WTC11 (cell line): ENCODE measurements around the gene CXXC1. TPM values are rescaled to one million over a fixed set of nuclear protein-coding genes. Genes with fewer than 3 reads are reported as not detected.
A peak's percentile ranks its signal among the peaks of the same experiment; 100 is the strongest.

Experiments used
- EMX1 ChIP-seq: fragments of 250-450 bp; sonication (Bioruptor Pico); IDR thresholded peaks from 2 replicates; pipeline ENCODE4 v1.8.0; 2021; ENCODE audit warnings: mild to moderate bottlenecking
- IRF2 ChIP-seq: sonication (generic); formaldehyde crosslinking; IDR thresholded peaks from 2 replicates; pipeline ENCODE4 v1.8.0; 2022; ENCODE audit warnings: low read depth, missing genetic modification reagents, borderline replicate concordance
- NFATC4 ChIP-seq: fragments of 250-450 bp; sonication (Bioruptor Pico); IDR thresholded peaks from 2 replicates; pipeline ENCODE4 v1.9.0; 2021; ENCODE audit warnings: mild to moderate bottlenecking
- NFE2L1 ChIP-seq: sonication (generic); formaldehyde crosslinking; IDR thresholded peaks from 2 replicates; pipeline ENCODE4 v1.8.1; 2023; ENCODE audit warnings: missing genetic modification reagents
- NFYB ChIP-seq: sonication (generic); formaldehyde crosslinking; conservative IDR thresholded peaks from 2 replicates; pipeline ENCODE4 v1.8.0; 2022; ENCODE audit warnings: low read depth, missing genetic modification reagents
- OVOL2 ChIP-seq: fragments of 250-450 bp; sonication (Bioruptor Pico); IDR thresholded peaks from 2 replicates; pipeline ENCODE4 v1.9.0; 2021; ENCODE audit warnings: mild to moderate bottlenecking, borderline replicate concordance
- TCF7 ChIP-seq: sonication (generic); formaldehyde crosslinking; IDR thresholded peaks from 2 replicates; pipeline ENCODE4 v1.8.0; 2022; ENCODE audit warnings: mild to moderate bottlenecking, low read depth, missing genetic modification reagents, moderate library complexity
- TEAD4 ChIP-seq: sonication (generic); formaldehyde crosslinking; IDR thresholded peaks from 2 replicates; pipeline ENCODE4 v1.8.0; 2022; ENCODE audit warnings: mild to moderate bottlenecking, missing genetic modification reagents
- TP53 ChIP-seq: sonication (generic); formaldehyde crosslinking; IDR thresholded peaks from 2 replicates; pipeline ENCODE4 v1.8.1; 2023; ENCODE audit warnings: mild to moderate bottlenecking, missing genetic modification reagents
- ZNF263 ChIP-seq: sonication (generic); formaldehyde crosslinking; IDR thresholded peaks from 2 replicates; pipeline ENCODE4 v1.8.1; 2022; ENCODE audit warnings: low read depth, mild to moderate bottlenecking, moderate library complexity, missing genetic modification reagents
- ZNF317 ChIP-seq: sonication (generic); formaldehyde crosslinking; IDR thresholded peaks from 2 replicates; pipeline ENCODE4 v1.8.1; 2023; ENCODE audit warnings: low read depth, mild to moderate bottlenecking, moderate library complexity, missing genetic modification reagents, borderline replicate concordance
- total RNA-seq: library from RNA; stranded (reverse); gene quantifications from 3 replicates; pipeline ENCODE4 v1.2.3, GENCODE V29; 2021
- TF ChIP-seq, protein P1 (sequence below): fragments of 250-450 bp; sonication (Bioruptor Pico); IDR thresholded peaks from 2 replicates; pipeline ENCODE4 v1.9.0; 2021; ENCODE audit warnings: mild to moderate bottlenecking
- TF ChIP-seq, protein P2 (sequence below): fragments of 250-450 bp; sonication (Bioruptor Pico); IDR thresholded peaks from 2 replicates; pipeline ENCODE4 v1.9.0; 2021; ENCODE audit warnings: moderate library complexity, mild to moderate bottlenecking, inconsistent platforms, borderline replicate concordance
- TF ChIP-seq, protein P3 (sequence below): fragments of 200-600 bp; IDR thresholded peaks from 2 replicates; pipeline ENCODE4 v1.8.0; 2022; ENCODE audit warnings: antibody characterized with exemption
- TF ChIP-seq, protein P4 (sequence below): sonication (generic); formaldehyde crosslinking; IDR thresholded peaks from 2 replicates; pipeline ENCODE4 v1.8.1; 2023; ENCODE audit warnings: mild to moderate bottlenecking, moderate library complexity, missing genetic modification reagents
- TF ChIP-seq, protein P5 (sequence below): sonication (generic); formaldehyde crosslinking; IDR thresholded peaks from 2 replicates; pipeline ENCODE4 v1.8.0; 2022; ENCODE audit warnings: missing genetic modification reagents
- TF ChIP-seq, protein P6 (sequence below): sonication (generic); formaldehyde crosslinking; IDR thresholded peaks from 2 replicates; pipeline ENCODE4 v1.8.0; 2022; ENCODE audit warnings: mild to moderate bottlenecking, missing genetic modification reagents
- TF ChIP-seq, protein P7 (sequence below): sonication (generic); formaldehyde crosslinking; IDR thresholded peaks from 2 replicates; pipeline ENCODE4 v1.8.0; 2022; ENCODE audit warnings: mild to moderate bottlenecking, missing genetic modification reagents

The CXXC1 gene
- total RNA-seq, 1 experiment from 2014 or later = 94.5 TPM

DNA sequence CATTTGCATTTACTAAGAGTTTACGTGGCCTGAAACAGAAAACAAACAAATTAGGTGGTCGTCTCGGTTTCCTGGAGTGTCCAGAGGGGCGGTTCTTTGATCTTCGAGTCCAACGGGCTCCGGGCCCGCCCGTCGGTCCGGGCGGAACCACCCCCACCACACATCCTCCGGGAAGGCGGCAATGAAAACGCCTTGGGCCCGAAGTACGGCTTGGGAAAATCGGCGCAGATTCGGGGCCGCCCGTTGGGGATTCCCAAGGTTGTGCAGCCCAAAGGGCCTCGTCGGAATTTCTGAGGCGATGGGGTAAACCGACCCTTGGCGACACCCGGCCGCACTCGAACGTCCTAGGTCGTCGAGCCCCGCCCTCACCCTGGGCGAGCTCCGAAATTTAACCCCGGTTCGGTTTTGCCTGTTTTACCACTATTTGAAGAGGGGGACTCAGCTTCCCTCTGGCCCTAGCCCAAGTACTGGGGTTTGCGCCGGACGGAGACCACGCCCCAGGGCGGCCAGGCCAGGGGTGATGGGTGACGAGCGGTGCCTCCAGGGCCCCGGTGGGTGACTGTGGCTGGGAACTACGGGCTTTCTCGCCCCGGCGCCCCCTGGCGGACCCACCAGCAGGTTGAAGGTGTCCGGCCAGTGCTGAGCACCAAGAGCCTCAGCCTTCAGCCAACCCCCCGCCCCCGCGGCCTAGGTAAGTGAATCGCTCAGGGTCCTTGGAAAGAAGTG, 19.3 kb downstream of the CXXC1 start (continued):
- TF ChIP-seq NFYB (CRISPR knock-in tag) (no peak), NFATC4 (CRISPR knock-in tag) (no peak), IRF2 (no peak), TCF7 (CRISPR knock-in tag) (no peak), ZNF317 (CRISPR knock-in tag) (no peak), ZNF263 (CRISPR knock-in tag) (no peak), EMX1 (CRISPR knock-in tag) (no peak), NFE2L1 (CRISPR knock-in tag) (no peak), TP53 (CRISPR knock-in tag) (no peak), OVOL2 (no peak), TEAD4 (no peak)
- TF ChIP-seq, protein P1, sequence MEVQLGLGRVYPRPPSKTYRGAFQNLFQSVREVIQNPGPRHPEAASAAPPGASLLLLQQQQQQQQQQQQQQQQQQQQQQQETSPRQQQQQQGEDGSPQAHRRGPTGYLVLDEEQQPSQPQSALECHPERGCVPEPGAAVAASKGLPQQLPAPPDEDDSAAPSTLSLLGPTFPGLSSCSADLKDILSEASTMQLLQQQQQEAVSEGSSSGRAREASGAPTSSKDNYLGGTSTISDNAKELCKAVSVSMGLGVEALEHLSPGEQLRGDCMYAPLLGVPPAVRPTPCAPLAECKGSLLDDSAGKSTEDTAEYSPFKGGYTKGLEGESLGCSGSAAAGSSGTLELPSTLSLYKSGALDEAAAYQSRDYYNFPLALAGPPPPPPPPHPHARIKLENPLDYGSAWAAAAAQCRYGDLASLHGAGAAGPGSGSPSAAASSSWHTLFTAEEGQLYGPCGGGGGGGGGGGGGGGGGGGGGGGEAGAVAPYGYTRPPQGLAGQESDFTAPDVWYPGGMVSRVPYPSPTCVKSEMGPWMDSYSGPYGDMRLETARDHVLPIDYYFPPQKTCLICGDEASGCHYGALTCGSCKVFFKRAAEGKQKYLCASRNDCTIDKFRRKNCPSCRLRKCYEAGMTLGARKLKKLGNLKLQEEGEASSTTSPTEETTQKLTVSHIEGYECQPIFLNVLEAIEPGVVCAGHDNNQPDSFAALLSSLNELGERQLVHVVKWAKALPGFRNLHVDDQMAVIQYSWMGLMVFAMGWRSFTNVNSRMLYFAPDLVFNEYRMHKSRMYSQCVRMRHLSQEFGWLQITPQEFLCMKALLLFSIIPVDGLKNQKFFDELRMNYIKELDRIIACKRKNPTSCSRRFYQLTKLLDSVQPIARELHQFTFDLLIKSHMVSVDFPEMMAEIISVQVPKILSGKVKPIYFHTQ (CRISPR knock-in tag) = no peak
- TF ChIP-seq, protein P2, sequence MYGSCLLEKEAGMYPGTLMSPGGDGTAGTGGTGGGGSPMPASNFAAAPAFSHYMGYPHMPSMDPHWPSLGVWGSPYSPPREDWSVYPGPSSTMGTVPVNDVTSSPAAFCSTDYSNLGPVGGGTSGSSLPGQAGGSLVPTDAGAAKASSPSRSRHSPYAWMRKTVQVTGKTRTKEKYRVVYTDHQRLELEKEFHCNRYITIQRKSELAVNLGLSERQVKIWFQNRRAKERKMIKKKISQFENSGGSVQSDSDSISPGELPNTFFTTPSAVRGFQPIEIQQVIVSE (CRISPR knock-in tag) = no peak
- TF ChIP-seq, protein P3, sequence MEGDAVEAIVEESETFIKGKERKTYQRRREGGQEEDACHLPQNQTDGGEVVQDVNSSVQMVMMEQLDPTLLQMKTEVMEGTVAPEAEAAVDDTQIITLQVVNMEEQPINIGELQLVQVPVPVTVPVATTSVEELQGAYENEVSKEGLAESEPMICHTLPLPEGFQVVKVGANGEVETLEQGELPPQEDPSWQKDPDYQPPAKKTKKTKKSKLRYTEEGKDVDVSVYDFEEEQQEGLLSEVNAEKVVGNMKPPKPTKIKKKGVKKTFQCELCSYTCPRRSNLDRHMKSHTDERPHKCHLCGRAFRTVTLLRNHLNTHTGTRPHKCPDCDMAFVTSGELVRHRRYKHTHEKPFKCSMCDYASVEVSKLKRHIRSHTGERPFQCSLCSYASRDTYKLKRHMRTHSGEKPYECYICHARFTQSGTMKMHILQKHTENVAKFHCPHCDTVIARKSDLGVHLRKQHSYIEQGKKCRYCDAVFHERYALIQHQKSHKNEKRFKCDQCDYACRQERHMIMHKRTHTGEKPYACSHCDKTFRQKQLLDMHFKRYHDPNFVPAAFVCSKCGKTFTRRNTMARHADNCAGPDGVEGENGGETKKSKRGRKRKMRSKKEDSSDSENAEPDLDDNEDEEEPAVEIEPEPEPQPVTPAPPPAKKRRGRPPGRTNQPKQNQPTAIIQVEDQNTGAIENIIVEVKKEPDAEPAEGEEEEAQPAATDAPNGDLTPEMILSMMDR = peak; percentile 72
- TF ChIP-seq, protein P4, sequence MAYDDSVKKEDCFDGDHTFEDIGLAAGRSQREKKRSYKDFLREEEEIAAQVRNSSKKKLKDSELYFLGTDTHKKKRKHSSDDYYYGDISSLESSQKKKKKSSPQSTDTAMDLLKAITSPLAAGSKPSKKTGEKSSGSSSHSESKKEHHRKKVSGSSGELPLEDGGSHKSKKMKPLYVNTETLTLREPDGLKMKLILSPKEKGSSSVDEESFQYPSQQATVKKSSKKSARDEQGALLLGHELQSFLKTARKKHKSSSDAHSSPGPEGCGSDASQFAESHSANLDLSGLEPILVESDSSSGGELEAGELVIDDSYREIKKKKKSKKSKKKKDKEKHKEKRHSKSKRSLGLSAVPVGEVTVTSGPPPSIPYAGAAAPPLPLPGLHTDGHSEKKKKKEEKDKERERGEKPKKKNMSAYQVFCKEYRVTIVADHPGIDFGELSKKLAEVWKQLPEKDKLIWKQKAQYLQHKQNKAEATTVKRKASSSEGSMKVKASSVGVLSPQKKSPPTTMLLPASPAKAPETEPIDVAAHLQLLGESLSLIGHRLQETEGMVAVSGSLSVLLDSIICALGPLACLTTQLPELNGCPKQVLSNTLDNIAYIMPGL = peak; percentile 81
- TF ChIP-seq, protein P5, sequence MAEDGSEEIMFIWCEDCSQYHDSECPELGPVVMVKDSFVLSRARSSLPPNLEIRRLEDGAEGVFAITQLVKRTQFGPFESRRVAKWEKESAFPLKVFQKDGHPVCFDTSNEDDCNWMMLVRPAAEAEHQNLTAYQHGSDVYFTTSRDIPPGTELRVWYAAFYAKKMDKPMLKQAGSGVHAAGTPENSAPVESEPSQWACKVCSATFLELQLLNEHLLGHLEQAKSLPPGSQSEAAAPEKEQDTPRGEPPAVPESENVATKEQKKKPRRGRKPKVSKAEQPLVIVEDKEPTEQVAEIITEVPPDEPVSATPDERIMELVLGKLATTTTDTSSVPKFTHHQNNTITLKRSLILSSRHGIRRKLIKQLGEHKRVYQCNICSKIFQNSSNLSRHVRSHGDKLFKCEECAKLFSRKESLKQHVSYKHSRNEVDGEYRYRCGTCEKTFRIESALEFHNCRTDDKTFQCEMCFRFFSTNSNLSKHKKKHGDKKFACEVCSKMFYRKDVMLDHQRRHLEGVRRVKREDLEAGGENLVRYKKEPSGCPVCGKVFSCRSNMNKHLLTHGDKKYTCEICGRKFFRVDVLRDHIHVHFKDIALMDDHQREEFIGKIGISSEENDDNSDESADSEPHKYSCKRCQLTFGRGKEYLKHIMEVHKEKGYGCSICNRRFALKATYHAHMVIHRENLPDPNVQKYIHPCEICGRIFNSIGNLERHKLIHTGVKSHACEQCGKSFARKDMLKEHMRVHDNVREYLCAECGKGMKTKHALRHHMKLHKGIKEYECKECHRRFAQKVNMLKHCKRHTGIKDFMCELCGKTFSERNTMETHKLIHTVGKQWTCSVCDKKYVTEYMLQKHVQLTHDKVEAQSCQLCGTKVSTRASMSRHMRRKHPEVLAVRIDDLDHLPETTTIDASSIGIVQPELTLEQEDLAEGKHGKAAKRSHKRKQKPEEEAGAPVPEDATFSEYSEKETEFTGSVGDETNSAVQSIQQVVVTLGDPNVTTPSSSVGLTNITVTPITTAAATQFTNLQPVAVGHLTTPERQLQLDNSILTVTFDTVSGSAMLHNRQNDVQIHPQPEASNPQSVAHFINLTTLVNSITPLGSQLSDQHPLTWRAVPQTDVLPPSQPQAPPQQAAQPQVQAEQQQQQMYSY (CRISPR knock-in tag) = no peak
- TF ChIP-seq, protein P6, sequence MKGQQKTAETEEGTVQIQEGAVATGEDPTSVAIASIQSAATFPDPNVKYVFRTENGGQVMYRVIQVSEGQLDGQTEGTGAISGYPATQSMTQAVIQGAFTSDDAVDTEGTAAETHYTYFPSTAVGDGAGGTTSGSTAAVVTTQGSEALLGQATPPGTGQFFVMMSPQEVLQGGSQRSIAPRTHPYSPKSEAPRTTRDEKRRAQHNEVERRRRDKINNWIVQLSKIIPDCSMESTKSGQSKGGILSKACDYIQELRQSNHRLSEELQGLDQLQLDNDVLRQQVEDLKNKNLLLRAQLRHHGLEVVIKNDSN (CRISPR knock-in tag) = no peak
- TF ChIP-seq, protein P7, sequence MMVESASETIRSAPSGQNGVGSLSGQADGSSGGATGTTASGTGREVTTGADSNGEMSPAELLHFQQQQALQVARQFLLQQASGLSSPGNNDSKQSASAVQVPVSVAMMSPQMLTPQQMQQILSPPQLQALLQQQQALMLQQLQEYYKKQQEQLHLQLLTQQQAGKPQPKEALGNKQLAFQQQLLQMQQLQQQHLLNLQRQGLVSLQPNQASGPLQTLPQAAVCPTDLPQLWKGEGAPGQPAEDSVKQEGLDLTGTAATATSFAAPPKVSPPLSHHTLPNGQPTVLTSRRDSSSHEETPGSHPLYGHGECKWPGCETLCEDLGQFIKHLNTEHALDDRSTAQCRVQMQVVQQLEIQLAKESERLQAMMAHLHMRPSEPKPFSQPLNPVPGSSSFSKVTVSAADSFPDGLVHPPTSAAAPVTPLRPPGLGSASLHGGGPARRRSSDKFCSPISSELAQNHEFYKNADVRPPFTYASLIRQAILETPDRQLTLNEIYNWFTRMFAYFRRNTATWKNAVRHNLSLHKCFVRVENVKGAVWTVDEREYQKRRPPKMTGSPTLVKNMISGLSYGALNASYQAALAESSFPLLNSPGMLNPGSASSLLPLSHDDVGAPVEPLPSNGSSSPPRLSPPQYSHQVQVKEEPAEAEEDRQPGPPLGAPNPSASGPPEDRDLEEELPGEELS (CRISPR knock-in tag) = no peak
